ENCODE measurements around the gene CERS6.

- TF ChIP-seq CTCF (IDR thresholded peaks at IDR 0.05; ENCODE audit: low read depth, low read length, missing input control): peak; percentile 94
- TF ChIP-seq RAD21 (IDR thresholded peaks at IDR 0.05): peak; percentile 97 to 98
- TF ChIP-seq SP1 (IDR thresholded peaks at IDR 0.05): peak; percentile 22
- no peak for TF ChIP-seq REST (IDR thresholded peaks at IDR 0.05)
- TF ChIP-seq JUND (IDR thresholded peaks at IDR 0.05): no peak
- TF ChIP-seq ATF3 (IDR thresholded peaks at IDR 0.05): no peak
- no peak for TF ChIP-seq YY1 (IDR thresholded peaks at IDR 0.05)
- no peak for TF ChIP-seq TAF1 (conservative IDR thresholded peaks at IDR 0.05)
- TF ChIP-seq EGR1 (IDR thresholded peaks at IDR 0.05; ENCODE audit: low read depth in 2 of 2): no peak
- TF ChIP-seq GABPA (IDR thresholded peaks at IDR 0.05 in 1 of 2, conservative IDR thresholded peaks at IDR 0.05 in 1 of 2): no peak
- no peak for TF ChIP-seq FOXA1 (IDR thresholded peaks at IDR 0.05)
- TF ChIP-seq MAX (IDR thresholded peaks at IDR 0.05): peak; percentile 90
- TF ChIP-seq NR2F2 (IDR thresholded peaks at IDR 0.05): peak; percentile 70
- no peak for TF ChIP-seq HNF4G (IDR thresholded peaks at IDR 0.05)
These were observed 317.8 kb downstream of the CERS6 start for GRCh38 chr2:168773719-168774521.

All from liver (tissue), 3 donors.